GM12878 (cell line): ENCODE results near the gene ACVR1.

Source experiments
- BACH1 ChIP-seq: fragments of 450-650 bp; IDR thresholded peaks from 2 replicates; pipeline ENCODE4 v1.6.1; 2017; ENCODE audit warnings: mild to moderate bottlenecking, borderline replicate concordance
- CTCF ChIP-seq, 3 experiments: IDR thresholded peaks in 2 of 3; conservative IDR thresholded peaks in 1 of 3; 2 replicates each; pipeline ENCODE4 v1.5.1; 2011; ENCODE audit warnings: low read depth in 3 of 3, low read length in 3 of 3, mild to moderate bottlenecking in 3 of 3, control low read depth in 2 of 3, moderate library complexity in 2 of 3, inconsistent platforms in 1 of 3, mixed read lengths in 1 of 3; ENCODE audit not compliant: control insufficient read depth in 2 of 3, insufficient read depth in 1 of 3; ENCODE audit errors: extremely low read depth in 1 of 3
- EP300 ChIP-seq, 2 experiments: fragments of 150-350 bp in 1 of 2; IDR thresholded peaks; 2 replicates each; pipeline ENCODE4 v1.6.1; 2011 to 2012; ENCODE audit warnings: low read depth in 2 of 2, low read length in 2 of 2, borderline replicate concordance in 1 of 2, improper control_type of control experiment in 1 of 2, inconsistent platforms in 1 of 2; ENCODE audit not compliant: control insufficient read depth in 1 of 2
- POLR2A ChIP-seq: IDR thresholded peaks from 2 replicates; pipeline ENCODE4 v1.6.1; 2011; ENCODE audit warnings: low read depth, mild to moderate bottlenecking, low read length
- POLR2AphosphoS5 ChIP-seq: IDR thresholded peaks from 2 replicates; pipeline ENCODE4 v1.6.1; 2011; ENCODE audit warnings: mild to moderate bottlenecking, low read length, inconsistent platforms
- REST ChIP-seq: IDR thresholded peaks from 2 replicates; pipeline ENCODE4 v1.6.1; 2012; ENCODE audit warnings: mild to moderate bottlenecking, low read depth, low read length
- SIX5 ChIP-seq: IDR thresholded peaks from 2 replicates; pipeline ENCODE4 v1.6.1; 2011; ENCODE audit warnings: mild to moderate bottlenecking, low read depth, low read length, moderate library complexity; ENCODE audit not compliant: severe bottlenecking
- SMC3 ChIP-seq: IDR thresholded peaks from 2 replicates; pipeline ENCODE4 v1.6.1; 2011; ENCODE audit warnings: low read length, improper control_type of control experiment, borderline replicate concordance
- SREBF1 ChIP-seq: IDR thresholded peaks from 2 replicates; pipeline ENCODE4 v1.6.1; 2012; ENCODE audit warnings: mild to moderate bottlenecking, low read length
- TAF1 ChIP-seq: IDR thresholded peaks from 2 replicates; pipeline ENCODE4 v1.6.1; 2011; ENCODE audit warnings: mild to moderate bottlenecking, low read depth, low read length, borderline replicate concordance
- ZBED1 ChIP-seq: IDR thresholded peaks from 2 replicates; pipeline ENCODE4 v1.6.1; 2016; ENCODE audit warnings: borderline replicate concordance
- TF ChIP-seq, protein P1 (sequence below): fragments of 450-650 bp; IDR thresholded peaks from 2 replicates; pipeline ENCODE4 v1.6.1; 2014; ENCODE audit warnings: mild to moderate bottlenecking
- TF ChIP-seq, protein P2 (sequence below): IDR thresholded peaks from 2 replicates; pipeline ENCODE4 v1.6.1; 2012; ENCODE audit warnings: low read length, inconsistent platforms

DNA sequence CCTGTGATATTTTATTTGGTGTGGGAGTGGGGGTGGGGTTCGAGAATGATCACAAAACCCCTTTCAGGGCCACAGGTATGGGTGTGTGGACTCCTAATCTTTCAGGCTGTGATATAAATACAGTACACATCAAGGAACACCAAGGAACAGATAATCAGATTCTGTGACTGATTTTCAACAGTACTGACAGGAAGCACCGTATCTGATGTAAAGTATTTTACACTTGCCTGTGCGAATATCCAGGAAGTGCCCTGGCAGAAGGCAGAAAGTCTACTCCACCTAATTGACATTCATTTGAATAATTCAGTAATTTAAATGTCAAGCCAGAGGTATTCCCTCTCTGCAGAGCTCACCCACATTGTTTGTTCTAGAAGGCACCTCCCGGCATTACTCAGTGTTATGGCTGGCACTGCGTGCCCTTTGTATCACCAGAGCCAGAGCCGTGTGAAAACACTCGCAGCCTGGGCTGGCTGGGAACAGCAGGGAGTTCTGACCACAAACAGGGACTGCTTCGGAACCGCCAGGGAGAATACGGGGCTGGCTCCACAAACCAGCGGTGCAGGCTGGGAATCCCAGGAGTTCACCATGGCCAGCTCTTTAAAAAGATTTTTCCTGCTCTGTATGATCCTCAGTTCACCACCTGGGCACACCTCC is 91.8 kb downstream of the ACVR1 start:
- no peak for TF ChIP-seq EP300 (IDR thresholded peaks at IDR 0.05; ENCODE audit: borderline replicate concordance in 1 of 2, control insufficient read depth in 1 of 2, low read depth in 2 of 2, low read length in 2 of 2)
- TF ChIP-seq SMC3, result no peak
- TF ChIP-seq CTCF (IDR thresholded peaks at IDR 0.05 in 2 of 3, conservative IDR thresholded peaks at IDR 0.05 in 1 of 3; ENCODE audit: control insufficient read depth in 2 of 3, extremely low read depth in 1 of 3, insufficient read depth in 1 of 3, low read depth in 3 of 3, low read length in 3 of 3), result no peak
- no peak for TF ChIP-seq TAF1
- TF ChIP-seq BACH1, result no peak
- no peak for TF ChIP-seq POLR2AphosphoS5
- TF ChIP-seq REST, result no peak
- no peak for TF ChIP-seq SIX5
- TF ChIP-seq SREBF1, result no peak
- no peak for TF ChIP-seq ZBED1
- TF ChIP-seq, protein P1, sequence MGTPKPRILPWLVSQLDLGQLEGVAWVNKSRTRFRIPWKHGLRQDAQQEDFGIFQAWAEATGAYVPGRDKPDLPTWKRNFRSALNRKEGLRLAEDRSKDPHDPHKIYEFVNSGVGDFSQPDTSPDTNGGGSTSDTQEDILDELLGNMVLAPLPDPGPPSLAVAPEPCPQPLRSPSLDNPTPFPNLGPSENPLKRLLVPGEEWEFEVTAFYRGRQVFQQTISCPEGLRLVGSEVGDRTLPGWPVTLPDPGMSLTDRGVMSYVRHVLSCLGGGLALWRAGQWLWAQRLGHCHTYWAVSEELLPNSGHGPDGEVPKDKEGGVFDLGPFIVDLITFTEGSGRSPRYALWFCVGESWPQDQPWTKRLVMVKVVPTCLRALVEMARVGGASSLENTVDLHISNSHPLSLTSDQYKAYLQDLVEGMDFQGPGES, result no peak
- no peak for TF ChIP-seq POLR2A
- TF ChIP-seq, protein P2, sequence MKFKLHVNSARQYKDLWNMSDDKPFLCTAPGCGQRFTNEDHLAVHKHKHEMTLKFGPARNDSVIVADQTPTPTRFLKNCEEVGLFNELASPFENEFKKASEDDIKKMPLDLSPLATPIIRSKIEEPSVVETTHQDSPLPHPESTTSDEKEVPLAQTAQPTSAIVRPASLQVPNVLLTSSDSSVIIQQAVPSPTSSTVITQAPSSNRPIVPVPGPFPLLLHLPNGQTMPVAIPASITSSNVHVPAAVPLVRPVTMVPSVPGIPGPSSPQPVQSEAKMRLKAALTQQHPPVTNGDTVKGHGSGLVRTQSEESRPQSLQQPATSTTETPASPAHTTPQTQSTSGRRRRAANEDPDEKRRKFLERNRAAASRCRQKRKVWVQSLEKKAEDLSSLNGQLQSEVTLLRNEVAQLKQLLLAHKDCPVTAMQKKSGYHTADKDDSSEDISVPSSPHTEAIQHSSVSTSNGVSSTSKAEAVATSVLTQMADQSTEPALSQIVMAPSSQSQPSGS, result no peak
